ENCODE results near the gene SPEG.

Gene SPEG

GRCh38 chr2:219516888-219517287 is 82.2 kb downstream of the SPEG start:
- TF ChIP-seq CTCF (IDR thresholded peaks at IDR 0.05; ENCODE audit: borderline replicate concordance, insufficient read depth, low read depth, low read length) = no peak

DNA sequence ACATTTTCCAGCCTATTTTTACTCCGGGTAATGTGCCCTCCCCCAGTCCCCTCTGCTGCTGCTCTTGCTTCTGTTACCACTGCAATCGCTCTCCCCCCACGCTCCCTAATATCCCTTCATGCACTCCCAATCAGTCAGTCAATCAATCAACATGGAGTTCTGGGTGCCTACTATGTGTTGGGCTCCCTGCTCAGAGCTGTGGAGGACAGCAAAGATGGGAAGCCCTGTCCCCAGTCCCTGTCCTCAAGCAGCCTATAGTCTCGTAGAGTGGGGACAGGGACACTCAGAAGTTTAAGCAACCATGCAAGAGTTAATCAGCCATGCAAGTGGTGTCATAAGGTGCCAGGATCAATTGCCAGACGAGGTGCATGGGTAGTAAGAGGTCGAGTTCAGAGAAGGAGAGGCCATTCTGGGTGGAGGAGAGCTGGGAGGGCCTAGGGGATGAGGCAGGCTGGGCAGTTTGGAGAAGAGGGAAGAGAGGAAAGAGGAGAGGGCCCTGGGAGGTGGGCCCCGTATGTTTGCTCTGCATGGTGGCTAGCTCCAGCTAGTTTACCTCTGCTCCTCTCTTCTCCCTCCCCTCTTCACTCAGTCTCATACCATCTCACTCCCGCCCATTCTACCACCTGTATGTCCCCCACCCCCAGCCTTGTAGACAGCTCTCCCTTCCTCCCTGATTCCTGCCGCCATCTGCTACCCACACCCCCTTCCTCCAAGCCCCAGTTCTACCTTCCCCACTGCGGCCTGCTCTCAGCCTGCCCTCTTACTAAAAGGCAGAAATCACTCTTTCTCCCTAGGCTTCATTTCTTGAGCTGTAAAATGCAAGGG is 83.5 kb downstream of the SPEG start:
- no peak overlapping the region for H3K4me3 ChIP-seq (ENCODE audit: low read depth, low read length)
- TF ChIP-seq CTCF (IDR thresholded peaks at IDR 0.05; ENCODE audit: borderline replicate concordance, insufficient read depth, low read depth, low read length) = no peak

More at GRCh38 chr2:219516888-219517287, 82.2 kb downstream of the SPEG start:
- no peak overlapping the region for H3K4me3 ChIP-seq (ENCODE audit: low read depth, low read length)

GRCh38 chr2:219519526-219519916 is 84.9 kb downstream of the SPEG start:
- no peak for TF ChIP-seq CTCF (IDR thresholded peaks at IDR 0.05; ENCODE audit: borderline replicate concordance, insufficient read depth, low read depth, low read length)
- no peak overlapping the region for H3K4me3 ChIP-seq (ENCODE audit: low read depth, low read length)

- H3K4me3 ChIP-seq (ENCODE audit: low read depth, low read length) = no peak overlapping the region
- no peak for TF ChIP-seq CTCF (IDR thresholded peaks at IDR 0.05; ENCODE audit: borderline replicate concordance, insufficient read depth, low read depth, low read length)
Measured at GRCh38 chr2:219520079-219520478, 85.4 kb downstream of the SPEG start.

DNA sequence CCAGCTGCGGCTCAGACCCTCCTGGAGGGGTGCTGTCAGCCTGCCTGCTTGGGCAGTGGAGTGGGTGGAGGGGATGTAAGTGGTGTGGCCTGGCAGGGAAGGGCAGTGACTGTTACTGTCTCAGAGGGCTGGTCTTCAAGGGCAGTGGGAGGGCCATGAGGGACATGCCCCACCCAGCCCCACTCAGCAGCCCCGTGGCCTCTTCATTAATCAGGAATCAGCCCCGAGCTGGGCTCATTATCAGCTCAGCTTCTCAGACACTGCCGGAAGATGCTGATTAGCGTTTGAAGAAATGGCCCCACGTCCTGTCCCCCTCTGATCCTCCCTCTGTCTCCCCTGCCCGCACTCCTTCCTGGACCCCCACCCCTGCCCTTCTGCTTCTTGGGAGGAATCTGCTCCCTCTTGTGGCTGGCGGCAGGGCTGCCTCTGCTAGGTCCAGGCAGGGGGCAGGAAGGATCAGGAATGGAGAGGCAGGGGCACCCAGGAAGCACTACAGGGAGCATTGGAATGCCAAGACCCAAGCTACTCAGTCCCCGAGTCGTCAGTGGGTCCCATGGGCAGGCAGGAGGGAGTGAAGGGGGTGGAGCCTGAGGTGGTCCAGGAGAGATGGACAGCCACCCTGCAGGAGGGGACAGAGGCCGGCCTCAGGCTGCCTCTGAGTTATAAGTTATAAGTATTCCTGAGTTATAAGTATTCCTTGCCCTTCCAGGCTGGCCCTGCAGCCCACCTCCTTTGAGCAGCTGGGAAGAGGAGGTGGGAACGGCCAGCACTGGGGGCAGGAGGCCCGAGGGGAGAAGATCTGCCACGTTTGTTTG is 86.6 kb downstream of the SPEG start:
- H3K4me3 ChIP-seq (ENCODE audit: low read depth, low read length) = no peak overlapping the region
- peak; percentile 47 for TF ChIP-seq CTCF (IDR thresholded peaks at IDR 0.05; ENCODE audit: borderline replicate concordance, insufficient read depth, low read depth, low read length)

GRCh38 chr2:219522111-219523030 is 87.7 kb downstream of the SPEG start:
- TF ChIP-seq CTCF (IDR thresholded peaks at IDR 0.05; ENCODE audit: borderline replicate concordance, insufficient read depth, low read depth, low read length) = no peak
- no peak overlapping the region for H3K4me3 ChIP-seq (ENCODE audit: low read depth, low read length)
